GM23338 (cell line): ENCODE data around the gene TSACC. TPM values are rescaled to one million over a fixed set of nuclear protein-coding genes. Genes with fewer than 3 reads are reported as not detected.

Experiments
- ATAC-seq: fragments of 200-7000 bp; cut with Tn5 transposase; 3 replicates; pipeline ENCODE4 v1.9.1; 2020
- DNase-seq: peaks from one replicate; pipeline ENCODE4 v3.0.0-alpha.2; 2015; ENCODE audit warnings: low spot score
- H2AFZ ChIP-seq: fragments of 200-600 bp; sonication (generic); 2 replicates; pipeline ENCODE4 v1.8.0; 2016; ENCODE audit warnings: antibody characterized with exemption, mild to moderate bottlenecking, moderate library complexity
- H3F3A ChIP-seq: fragments of 200-600 bp; sonication (generic); replicated peaks from 2 replicates; pipeline ENCODE4 v1.8.0; 2017; ENCODE audit warnings: antibody characterized with exemption, mixed run types, low read depth
- H3K27ac ChIP-seq: fragments of 200-600 bp; sonication (generic); 2 replicates; pipeline ENCODE4 v1.6.1; 2016; ENCODE audit warnings: low read depth
- H3K27me3 ChIP-seq: fragments of 200-600 bp; sonication (generic); 2 replicates; pipeline ENCODE4 v1.8.0; 2016; ENCODE audit warnings: mild to moderate bottlenecking, mixed run types, moderate library complexity; ENCODE audit not compliant: insufficient read depth
- H3K36me3 ChIP-seq: fragments of 200-600 bp; sonication (generic); 2 replicates; pipeline ENCODE4 v1.8.0; 2016; ENCODE audit warnings: mild to moderate bottlenecking; ENCODE audit not compliant: insufficient read depth
- H3K4me1 ChIP-seq: fragments of 200-600 bp; sonication (generic); 2 replicates; pipeline ENCODE4 v1.8.0; 2016; ENCODE audit warnings: mild to moderate bottlenecking, moderate library complexity; ENCODE audit not compliant: insufficient read depth
- H3K4me2 ChIP-seq: fragments of 200-600 bp; sonication (generic); 2 replicates; pipeline ENCODE4 v1.7.1; 2017; ENCODE audit warnings: mixed run types
- H3K4me3 ChIP-seq: fragments of 200-600 bp; sonication (generic); 2 replicates; pipeline ENCODE4 v1.6.1; 2016; ENCODE audit warnings: mixed run types
- H3K79me2 ChIP-seq: fragments of 200-600 bp; sonication (generic); replicated peaks from 2 replicates; pipeline ENCODE4 v1.8.0; 2017; ENCODE audit warnings: mild to moderate bottlenecking; ENCODE audit not compliant: insufficient read depth
- H3K9me2 ChIP-seq: fragments of 200-600 bp; sonication (generic); 2 replicates; pipeline ENCODE4 v1.8.0; 2017; ENCODE audit not compliant: insufficient read depth
- H4K20me1 ChIP-seq: fragments of 200-600 bp; sonication (generic); replicated peaks from 2 replicates; pipeline ENCODE4 v1.8.0; 2017; ENCODE audit warnings: mild to moderate bottlenecking; ENCODE audit not compliant: insufficient read depth
- H3K27ac Mint-ChIP-seq: 2 replicates; pipeline ENCODE4 v1.8.0; 2020; ENCODE audit warnings: inconsistent platforms, mild to moderate bottlenecking, moderate library complexity, mixed read lengths
- H3K27me3 Mint-ChIP-seq: 3 replicates; pipeline ENCODE4 v1.8.0; 2022; ENCODE audit warnings: low read depth, mild to moderate bottlenecking, moderate library complexity, mixed read lengths, inconsistent platforms; ENCODE audit not compliant: insufficient read depth, poor library complexity
- H3K36me3 Mint-ChIP-seq: 3 replicates; pipeline ENCODE4 v1.8.0; 2021; ENCODE audit warnings: low read depth, mild to moderate bottlenecking, inconsistent platforms, moderate library complexity, mixed read lengths
- H3K4me1 Mint-ChIP-seq: 3 replicates; pipeline ENCODE4 v1.8.0; 2020; ENCODE audit warnings: mild to moderate bottlenecking, inconsistent platforms, mixed read lengths
- H3K4me3 Mint-ChIP-seq: 3 replicates; pipeline ENCODE4 v1.8.0; 2021; ENCODE audit warnings: moderate library complexity, mild to moderate bottlenecking, inconsistent platforms, mixed read lengths
- H3K9me3 Mint-ChIP-seq: 3 replicates; pipeline ENCODE4 v1.8.0; 2020; ENCODE audit warnings: moderate library complexity, mild to moderate bottlenecking, inconsistent platforms, mixed read lengths
- CREB1 ChIP-seq: fragments of 250-450 bp; sonication (Bioruptor Pico); IDR thresholded peaks from 2 replicates; pipeline ENCODE4 v1.5.0; 2020; ENCODE audit warnings: low read depth, mild to moderate bottlenecking, moderate library complexity
- EZH2 ChIP-seq: fragments of 200-600 bp; sonication (generic); IDR thresholded peaks from one replicate; pipeline ENCODE4 v1.8.0; 2017; ENCODE audit warnings: antibody characterized with exemption, mild to moderate bottlenecking, low read depth; ENCODE audit not compliant: unreplicated experiment
- EZH2phosphoT487 ChIP-seq: fragments of 200-600 bp; sonication (generic); IDR thresholded peaks from one replicate; pipeline ENCODE4 v1.8.1; 2018; ENCODE audit warnings: antibody characterized with exemption; ENCODE audit not compliant: unreplicated experiment
- NANOG ChIP-seq: IDR thresholded peaks from 2 replicates; pipeline ENCODE4 v1.6.1; 2016; ENCODE audit warnings: antibody characterized with exemption, borderline replicate concordance
- STAT1 ChIP-seq: IDR thresholded peaks from one replicate; pipeline ENCODE4 v1.6.1; 2016; ENCODE audit warnings: antibody characterized with exemption; ENCODE audit not compliant: unreplicated experiment
- ZNF114 ChIP-seq: fragments of 250-450 bp; sonication (Bioruptor Pico); IDR thresholded peaks from 2 replicates; pipeline ENCODE4 v1.5.0; 2020; ENCODE audit warnings: mild to moderate bottlenecking, moderate library complexity
- ZNF331 ChIP-seq: fragments of 250-450 bp; sonication (Bioruptor Pico); IDR thresholded peaks from 2 replicates; pipeline ENCODE4 v1.5.0; 2020; ENCODE audit warnings: low read depth, mild to moderate bottlenecking, moderate library complexity
- polyA plus RNA-seq: library from polyadenylated mRNA; unstranded; fragments of >200 nt; fragmentation: Nextera tagmentation; extraction: Ambion mirVana; gene quantifications from 2 replicates; pipeline ENCODE4 v1.2.1, GENCODE V29; 2016
- total RNA-seq: library from RNA; depleted of rRNA; stranded (reverse); fragments of >200 nt; shearing (Covaris generic); gene quantifications from 2 replicates; pipeline ENCODE4 v1.2.3, GENCODE V29; 2014
- TF ChIP-seq, protein P1 (sequence below): IDR thresholded peaks from 2 replicates; pipeline ENCODE4 v1.6.1; 2016; ENCODE audit warnings: antibody characterized with exemption
- TF ChIP-seq, protein P2 (sequence below): IDR thresholded peaks from one replicate; pipeline ENCODE4 v1.6.1; 2018; ENCODE audit warnings: antibody characterized with exemption; ENCODE audit not compliant: unreplicated experiment
- TF ChIP-seq, protein P3 (sequence below): fragments of 250-450 bp; sonication (Bioruptor Pico); IDR thresholded peaks from 2 replicates; pipeline ENCODE4 v1.5.0; 2020; ENCODE audit warnings: mild to moderate bottlenecking, moderate library complexity

Gene TSACC
- total and polyA plus RNA-seq, 2 experiments from 2014 or later: 2.5 to 9.8 TPM

DNA sequence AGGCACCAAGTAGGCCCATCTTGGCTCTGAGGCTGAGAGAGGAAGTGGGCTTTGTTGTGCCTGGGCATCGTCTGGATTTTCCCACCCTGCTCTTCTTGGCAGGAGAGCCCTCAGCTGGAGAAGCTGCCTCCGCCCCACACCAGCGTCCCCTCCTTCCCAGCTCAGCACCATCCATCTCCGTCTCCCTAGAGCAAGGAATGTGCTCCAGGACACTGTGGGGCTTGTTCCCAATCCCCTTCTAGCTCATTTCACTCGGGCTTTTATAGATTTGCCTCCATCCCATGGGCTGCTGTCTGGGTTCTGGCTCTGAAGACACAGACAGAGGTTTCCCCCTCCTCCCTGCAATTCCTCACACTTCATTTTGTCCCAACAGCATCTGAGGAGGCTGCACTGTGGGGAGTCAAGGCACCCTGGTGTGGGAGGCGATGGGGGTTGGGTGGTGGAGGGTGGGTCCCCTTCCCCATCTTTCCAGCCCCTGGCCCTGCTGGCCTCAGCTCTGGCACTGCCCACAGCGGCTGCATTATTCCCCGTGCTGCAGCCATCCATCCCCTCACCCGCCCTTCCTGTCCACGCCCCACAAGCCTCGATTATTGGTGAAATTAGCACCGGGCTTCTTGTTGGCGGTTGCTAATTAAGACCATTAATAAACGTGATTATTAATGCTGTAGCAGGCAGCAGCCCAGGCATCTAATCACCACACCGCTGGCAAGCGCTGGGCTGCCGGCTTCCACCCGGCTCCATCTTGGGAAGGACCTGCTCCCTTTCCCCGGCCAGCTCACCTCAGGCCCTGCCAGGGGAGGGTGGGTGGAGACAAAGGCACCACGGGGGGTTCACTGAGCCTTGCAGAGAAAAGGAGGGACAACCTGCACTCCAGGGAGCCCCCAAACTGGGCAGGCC, 52.4 kb downstream of the TSACC start:
- no peak overlapping the region for H3K27ac ChIP-seq
- DNase-seq (no peak), ATAC-seq (peak; percentile 22)
- H3K4me1 ChIP-seq: peaks cover 50% of the 10 kb centered on the region
- peak overlapping the region; percentile 67 for H3K4me2 ChIP-seq
- Mint-ChIP-seq H3K4me3 (no peak overlapping the region; the same call in 2 of the 3 replicates), H3K4me1 (peaks cover 60% of the 10 kb centered on the region), H3K36me3 (no peaks in the 10 kb centered on the region), H3K9me3 (no peaks in the 10 kb centered on the region; the same call in 2 of the 3 replicates), H3K27ac (no peak overlapping the region), H3K27me3 (peaks cover 58% of the 10 kb centered on the region)
- no peaks in the 10 kb centered on the region for H3K9me2 ChIP-seq
- TF ChIP-seq EZH2phosphoT487 (no peak), STAT1 (no peak), CREB1 (CRISPR knock-in tag) (no peak), EZH2 (peak; percentile 33)
- TF ChIP-seq, protein P1, sequence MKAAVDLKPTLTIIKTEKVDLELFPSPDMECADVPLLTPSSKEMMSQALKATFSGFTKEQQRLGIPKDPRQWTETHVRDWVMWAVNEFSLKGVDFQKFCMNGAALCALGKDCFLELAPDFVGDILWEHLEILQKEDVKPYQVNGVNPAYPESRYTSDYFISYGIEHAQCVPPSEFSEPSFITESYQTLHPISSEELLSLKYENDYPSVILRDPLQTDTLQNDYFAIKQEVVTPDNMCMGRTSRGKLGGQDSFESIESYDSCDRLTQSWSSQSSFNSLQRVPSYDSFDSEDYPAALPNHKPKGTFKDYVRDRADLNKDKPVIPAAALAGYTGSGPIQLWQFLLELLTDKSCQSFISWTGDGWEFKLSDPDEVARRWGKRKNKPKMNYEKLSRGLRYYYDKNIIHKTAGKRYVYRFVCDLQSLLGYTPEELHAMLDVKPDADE: no peak
- TF ChIP-seq, protein P2, sequence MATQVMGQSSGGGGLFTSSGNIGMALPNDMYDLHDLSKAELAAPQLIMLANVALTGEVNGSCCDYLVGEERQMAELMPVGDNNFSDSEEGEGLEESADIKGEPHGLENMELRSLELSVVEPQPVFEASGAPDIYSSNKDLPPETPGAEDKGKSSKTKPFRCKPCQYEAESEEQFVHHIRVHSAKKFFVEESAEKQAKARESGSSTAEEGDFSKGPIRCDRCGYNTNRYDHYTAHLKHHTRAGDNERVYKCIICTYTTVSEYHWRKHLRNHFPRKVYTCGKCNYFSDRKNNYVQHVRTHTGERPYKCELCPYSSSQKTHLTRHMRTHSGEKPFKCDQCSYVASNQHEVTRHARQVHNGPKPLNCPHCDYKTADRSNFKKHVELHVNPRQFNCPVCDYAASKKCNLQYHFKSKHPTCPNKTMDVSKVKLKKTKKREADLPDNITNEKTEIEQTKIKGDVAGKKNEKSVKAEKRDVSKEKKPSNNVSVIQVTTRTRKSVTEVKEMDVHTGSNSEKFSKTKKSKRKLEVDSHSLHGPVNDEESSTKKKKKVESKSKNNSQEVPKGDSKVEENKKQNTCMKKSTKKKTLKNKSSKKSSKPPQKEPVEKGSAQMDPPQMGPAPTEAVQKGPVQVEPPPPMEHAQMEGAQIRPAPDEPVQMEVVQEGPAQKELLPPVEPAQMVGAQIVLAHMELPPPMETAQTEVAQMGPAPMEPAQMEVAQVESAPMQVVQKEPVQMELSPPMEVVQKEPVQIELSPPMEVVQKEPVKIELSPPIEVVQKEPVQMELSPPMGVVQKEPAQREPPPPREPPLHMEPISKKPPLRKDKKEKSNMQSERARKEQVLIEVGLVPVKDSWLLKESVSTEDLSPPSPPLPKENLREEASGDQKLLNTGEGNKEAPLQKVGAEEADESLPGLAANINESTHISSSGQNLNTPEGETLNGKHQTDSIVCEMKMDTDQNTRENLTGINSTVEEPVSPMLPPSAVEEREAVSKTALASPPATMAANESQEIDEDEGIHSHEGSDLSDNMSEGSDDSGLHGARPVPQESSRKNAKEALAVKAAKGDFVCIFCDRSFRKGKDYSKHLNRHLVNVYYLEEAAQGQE: no peak
- H3K79me2 ChIP-seq: no peaks in the 10 kb centered on the region
- 0 out of 2 replicates have a peak overlapping the region, but pooled peaks have one; percentile 92 for H2AFZ ChIP-seq
- H3K27me3 ChIP-seq: peaks cover 67% of the 10 kb centered on the region
- H3K4me3 ChIP-seq: peak overlapping the region; percentile 20; the same call in 1 of the 2 replicates
- no peaks in the 10 kb centered on the region for H3K36me3 ChIP-seq
- H3F3A ChIP-seq: peaks cover 27% of the 10 kb centered on the region
- H4K20me1 ChIP-seq: no peaks in the 10 kb centered on the region

DNA sequence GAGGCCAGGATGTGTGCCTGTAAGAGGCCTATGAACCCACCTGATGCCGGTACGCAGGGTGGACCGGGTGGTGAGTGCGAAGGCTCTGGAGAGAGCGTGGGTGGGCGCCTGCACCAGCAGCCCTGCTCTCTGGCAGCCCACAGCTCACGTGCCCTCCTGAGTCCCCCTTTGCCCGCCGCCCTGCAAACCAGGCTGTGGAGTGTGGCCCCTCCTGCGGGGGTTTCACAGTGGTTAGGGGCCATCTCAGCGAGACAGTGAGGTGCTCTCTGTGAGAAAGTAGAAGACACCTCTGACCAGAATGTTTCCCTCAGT, 53.0 kb downstream of the TSACC start:
- no peaks in the 10 kb centered on the region for H3K36me3 ChIP-seq
- peaks cover 46% of the 10 kb centered on the region for H3K4me1 ChIP-seq
- Mint-ChIP-seq H3K4me3 (no peak overlapping the region), H3K27ac (no peak overlapping the region), H3K27me3 (peaks cover 54% of the 10 kb centered on the region), H3K4me1 (peaks cover 54% of the 10 kb centered on the region), H3K9me3 (no peaks in the 10 kb centered on the region; the same call in 2 of the 3 replicates), H3K36me3 (no peaks in the 10 kb centered on the region)
- peak overlapping the region; percentile 67 for H3K4me2 ChIP-seq
- ATAC-seq: peak; percentile 9; the same call in 1 of the 3 replicates
- peaks cover 27% of the 10 kb centered on the region for H3F3A ChIP-seq
- H3K27ac ChIP-seq: no peak overlapping the region
- DNase-seq: no peak
- peak overlapping the region; percentile 20; the same call in 1 of the 2 replicates for H3K4me3 ChIP-seq
- no peaks in the 10 kb centered on the region for H4K20me1 ChIP-seq
- no peaks in the 10 kb centered on the region for H3K79me2 ChIP-seq
- no peaks in the 10 kb centered on the region for H3K9me2 ChIP-seq
- H3K27me3 ChIP-seq: peaks cover 61% of the 10 kb centered on the region
- H2AFZ ChIP-seq: 0 out of 2 replicates have a peak overlapping the region, but pooled peaks have one; percentile 92
- TF ChIP-seq ZNF331 (no peak), NANOG (no peak), ZNF114 (no peak), STAT1 (no peak)
- TF ChIP-seq, protein P3, sequence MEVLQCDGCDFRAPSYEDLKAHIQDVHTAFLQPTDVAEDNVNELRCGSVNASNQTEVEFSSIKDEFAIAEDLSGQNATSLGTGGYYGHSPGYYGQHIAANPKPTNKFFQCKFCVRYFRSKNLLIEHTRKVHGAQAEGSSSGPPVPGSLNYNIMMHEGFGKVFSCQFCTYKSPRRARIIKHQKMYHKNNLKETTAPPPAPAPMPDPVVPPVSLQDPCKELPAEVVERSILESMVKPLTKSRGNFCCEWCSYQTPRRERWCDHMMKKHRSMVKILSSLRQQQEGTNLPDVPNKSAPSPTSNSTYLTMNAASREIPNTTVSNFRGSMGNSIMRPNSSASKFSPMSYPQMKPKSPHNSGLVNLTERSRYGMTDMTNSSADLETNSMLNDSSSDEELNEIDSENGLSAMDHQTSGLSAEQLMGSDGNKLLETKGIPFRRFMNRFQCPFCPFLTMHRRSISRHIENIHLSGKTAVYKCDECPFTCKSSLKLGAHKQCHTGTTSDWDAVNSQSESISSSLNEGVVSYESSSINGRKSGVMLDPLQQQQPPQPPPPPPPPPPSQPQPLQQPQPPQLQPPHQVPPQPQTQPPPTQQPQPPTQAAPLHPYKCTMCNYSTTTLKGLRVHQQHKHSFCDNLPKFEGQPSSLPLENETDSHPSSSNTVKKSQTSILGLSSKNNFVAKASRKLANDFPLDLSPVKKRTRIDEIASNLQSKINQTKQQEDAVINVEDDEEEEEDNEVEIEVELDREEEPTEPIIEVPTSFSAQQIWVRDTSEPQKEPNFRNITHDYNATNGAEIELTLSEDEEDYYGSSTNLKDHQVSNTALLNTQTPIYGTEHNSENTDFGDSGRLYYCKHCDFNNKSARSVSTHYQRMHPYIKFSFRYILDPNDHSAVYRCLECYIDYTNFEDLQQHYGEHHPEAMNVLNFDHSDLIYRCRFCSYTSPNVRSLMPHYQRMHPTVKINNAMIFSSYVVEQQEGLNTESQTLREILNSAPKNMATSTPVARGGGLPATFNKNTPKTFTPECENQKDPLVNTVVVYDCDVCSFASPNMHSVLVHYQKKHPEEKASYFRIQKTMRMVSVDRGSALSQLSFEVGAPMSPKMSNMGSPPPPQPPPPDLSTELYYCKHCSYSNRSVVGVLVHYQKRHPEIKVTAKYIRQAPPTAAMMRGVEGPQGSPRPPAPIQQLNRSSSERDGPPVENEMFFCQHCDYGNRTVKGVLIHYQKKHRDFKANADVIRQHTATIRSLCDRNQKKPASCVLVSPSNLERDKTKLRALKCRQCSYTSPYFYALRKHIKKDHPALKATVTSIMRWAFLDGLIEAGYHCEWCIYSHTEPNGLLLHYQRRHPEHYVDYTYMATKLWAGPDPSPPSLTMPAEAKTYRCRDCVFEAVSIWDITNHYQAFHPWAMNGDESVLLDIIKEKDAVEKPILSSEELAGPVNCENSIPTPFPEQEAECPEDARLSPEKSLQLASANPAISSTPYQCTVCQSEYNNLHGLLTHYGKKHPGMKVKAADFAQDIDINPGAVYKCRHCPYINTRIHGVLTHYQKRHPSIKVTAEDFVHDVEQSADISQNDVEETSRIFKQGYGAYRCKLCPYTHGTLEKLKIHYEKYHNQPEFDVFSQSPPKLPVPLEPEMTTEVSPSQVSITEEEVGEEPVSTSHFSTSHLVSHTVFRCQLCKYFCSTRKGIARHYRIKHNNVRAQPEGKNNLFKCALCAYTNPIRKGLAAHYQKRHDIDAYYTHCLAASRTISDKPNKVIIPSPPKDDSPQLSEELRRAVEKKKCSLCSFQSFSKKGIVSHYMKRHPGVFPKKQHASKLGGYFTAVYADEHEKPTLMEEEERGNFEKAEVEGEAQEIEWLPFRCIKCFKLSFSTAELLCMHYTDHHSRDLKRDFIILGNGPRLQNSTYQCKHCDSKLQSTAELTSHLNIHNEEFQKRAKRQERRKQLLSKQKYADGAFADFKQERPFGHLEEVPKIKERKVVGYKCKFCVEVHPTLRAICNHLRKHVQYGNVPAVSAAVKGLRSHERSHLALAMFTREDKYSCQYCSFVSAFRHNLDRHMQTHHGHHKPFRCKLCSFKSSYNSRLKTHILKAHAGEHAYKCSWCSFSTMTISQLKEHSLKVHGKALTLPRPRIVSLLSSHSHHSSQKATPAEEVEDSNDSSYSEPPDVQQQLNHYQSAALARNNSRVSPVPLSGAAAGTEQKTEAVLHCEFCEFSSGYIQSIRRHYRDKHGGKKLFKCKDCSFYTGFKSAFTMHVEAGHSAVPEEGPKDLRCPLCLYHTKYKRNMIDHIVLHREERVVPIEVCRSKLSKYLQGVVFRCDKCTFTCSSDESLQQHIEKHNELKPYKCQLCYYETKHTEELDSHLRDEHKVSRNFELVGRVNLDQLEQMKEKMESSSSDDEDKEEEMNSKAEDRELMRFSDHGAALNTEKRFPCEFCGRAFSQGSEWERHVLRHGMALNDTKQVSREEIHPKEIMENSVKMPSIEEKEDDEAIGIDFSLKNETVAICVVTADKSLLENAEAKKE (CRISPR knock-in tag): no peak
